Measurements from ENCODE around the gene PCDH10. TPM values are rescaled to one million over a fixed set of nuclear protein-coding genes. Genes with fewer than 3 reads are reported as not detected.
"Not testable (repeated sequence)": the region's sequence is repeated elsewhere in the genome, so short reads cannot be mapped to it uniquely, and the experiment has no call there.

PCDH10 gene
- total RNA-seq, 1 donor from 2014 or later = 21.3 TPM

DNA sequence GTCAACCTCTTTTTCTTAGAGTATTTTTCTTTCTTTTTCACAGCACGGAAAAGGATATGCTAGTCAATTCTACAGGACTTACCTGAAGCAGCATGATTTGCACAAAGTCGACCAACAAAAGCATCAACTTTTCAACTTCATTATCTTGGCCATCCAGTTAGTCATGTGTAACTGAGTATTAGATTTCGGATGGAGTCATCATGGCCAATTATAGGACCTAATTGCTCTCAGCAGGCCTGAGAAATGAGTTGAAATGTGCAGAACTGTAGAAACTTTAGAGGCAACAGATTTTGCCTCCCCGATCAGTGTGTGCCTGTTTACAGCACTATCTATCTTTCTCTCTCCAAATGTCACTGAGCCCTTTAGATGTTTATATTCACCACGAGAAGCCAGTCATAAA lies 41.0 kb downstream of the PCDH10 start:
- TF ChIP-seq, protein P1, sequence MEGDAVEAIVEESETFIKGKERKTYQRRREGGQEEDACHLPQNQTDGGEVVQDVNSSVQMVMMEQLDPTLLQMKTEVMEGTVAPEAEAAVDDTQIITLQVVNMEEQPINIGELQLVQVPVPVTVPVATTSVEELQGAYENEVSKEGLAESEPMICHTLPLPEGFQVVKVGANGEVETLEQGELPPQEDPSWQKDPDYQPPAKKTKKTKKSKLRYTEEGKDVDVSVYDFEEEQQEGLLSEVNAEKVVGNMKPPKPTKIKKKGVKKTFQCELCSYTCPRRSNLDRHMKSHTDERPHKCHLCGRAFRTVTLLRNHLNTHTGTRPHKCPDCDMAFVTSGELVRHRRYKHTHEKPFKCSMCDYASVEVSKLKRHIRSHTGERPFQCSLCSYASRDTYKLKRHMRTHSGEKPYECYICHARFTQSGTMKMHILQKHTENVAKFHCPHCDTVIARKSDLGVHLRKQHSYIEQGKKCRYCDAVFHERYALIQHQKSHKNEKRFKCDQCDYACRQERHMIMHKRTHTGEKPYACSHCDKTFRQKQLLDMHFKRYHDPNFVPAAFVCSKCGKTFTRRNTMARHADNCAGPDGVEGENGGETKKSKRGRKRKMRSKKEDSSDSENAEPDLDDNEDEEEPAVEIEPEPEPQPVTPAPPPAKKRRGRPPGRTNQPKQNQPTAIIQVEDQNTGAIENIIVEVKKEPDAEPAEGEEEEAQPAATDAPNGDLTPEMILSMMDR (IDR thresholded peaks at IDR 0.05; ENCODE audit: unreplicated experiment) = no peak
- peaks cover 2% of the 10 kb centered on the region for H3K9me3 Mint-ChIP-seq
- no peak overlapping the region for H3K27ac Mint-ChIP-seq
- H3K27me3 Mint-ChIP-seq (ENCODE audit: low read depth) = no peaks in the 10 kb centered on the region
- H3K36me3 Mint-ChIP-seq = no peaks in the 10 kb centered on the region
- H3K4me3 Mint-ChIP-seq = no peak overlapping the region
- DNase-seq (ENCODE audit: low spot score in 2 of 2, unreplicated experiment in 2 of 2) = no peak
- H3K4me1 Mint-ChIP-seq = no peaks in the 10 kb centered on the region

DNA sequence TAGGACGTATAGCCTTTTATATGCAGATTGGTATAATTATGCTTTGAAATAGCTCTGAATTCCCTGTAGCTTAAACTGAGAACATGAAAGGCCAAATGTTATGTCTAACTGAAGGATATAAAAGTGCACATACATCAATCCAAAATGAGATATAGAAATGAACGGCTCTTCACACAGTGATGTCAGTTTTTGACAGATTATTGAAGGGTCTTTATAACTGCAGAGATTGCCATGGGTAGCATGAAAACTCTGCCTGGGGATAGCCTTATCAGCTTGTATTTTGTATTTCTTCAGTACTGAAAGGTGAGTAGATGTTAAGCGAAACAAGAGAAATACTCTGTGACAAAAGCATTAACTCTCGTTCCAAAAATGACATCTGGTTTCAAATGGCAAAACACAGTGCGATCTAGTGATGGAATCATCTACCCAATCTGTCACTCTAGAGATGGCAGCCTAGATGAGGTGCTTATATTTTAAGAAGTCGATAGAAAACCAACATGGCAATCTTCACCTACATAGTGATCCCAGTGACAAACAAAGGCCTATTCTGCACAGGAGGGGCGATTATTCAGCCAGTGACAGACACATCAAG lies 59.7 kb downstream of the PCDH10 start:
- H3K4me3 Mint-ChIP-seq = no peak overlapping the region
- no peak overlapping the region for H3K27ac Mint-ChIP-seq
- H3K4me1 Mint-ChIP-seq = no peaks in the 10 kb centered on the region
- TF ChIP-seq, protein P1 (IDR thresholded peaks at IDR 0.05; ENCODE audit: unreplicated experiment) = no peak
- no peak for DNase-seq (ENCODE audit: low spot score in 2 of 2, unreplicated experiment in 2 of 2)
- no peaks in the 10 kb centered on the region for H3K36me3 Mint-ChIP-seq
- H3K9me3 Mint-ChIP-seq = peaks cover 18% of the 10 kb centered on the region
- no peaks in the 10 kb centered on the region for H3K27me3 Mint-ChIP-seq (ENCODE audit: low read depth)

DNA sequence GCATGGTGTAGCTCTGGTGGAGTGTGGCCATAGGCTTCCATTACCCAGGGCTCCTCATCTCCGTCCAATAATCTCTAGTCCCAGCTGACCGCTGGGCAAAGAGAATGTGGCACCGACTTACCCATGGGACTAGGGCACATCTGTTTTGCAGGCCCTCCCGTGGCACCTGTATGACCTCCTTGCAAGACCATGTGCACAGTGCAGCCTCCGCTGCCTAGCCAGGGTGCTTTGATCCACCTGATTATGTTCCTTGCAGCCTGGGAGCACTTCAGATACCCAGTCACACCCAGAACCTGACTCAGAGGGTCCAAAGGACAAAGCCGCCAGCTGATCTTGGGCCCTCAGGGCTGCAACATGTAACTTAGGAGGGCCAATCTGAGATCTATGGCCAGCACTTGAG lies 84.8 kb downstream of the PCDH10 start:
- Mint-ChIP-seq H3K27me3 (ENCODE audit: low read depth) (no peaks in the 10 kb centered on the region), H3K9me3 (peaks cover 40% of the 10 kb centered on the region), H3K27ac (no peak overlapping the region), H3K4me3 (no peak overlapping the region), H3K36me3 (no peaks in the 10 kb centered on the region), H3K4me1 (no peaks in the 10 kb centered on the region)
- no peak for DNase-seq (ENCODE audit: low spot score in 2 of 2, unreplicated experiment in 2 of 2)
- TF ChIP-seq, protein P1 (IDR thresholded peaks at IDR 0.05; ENCODE audit: unreplicated experiment) = no peak

DNA sequence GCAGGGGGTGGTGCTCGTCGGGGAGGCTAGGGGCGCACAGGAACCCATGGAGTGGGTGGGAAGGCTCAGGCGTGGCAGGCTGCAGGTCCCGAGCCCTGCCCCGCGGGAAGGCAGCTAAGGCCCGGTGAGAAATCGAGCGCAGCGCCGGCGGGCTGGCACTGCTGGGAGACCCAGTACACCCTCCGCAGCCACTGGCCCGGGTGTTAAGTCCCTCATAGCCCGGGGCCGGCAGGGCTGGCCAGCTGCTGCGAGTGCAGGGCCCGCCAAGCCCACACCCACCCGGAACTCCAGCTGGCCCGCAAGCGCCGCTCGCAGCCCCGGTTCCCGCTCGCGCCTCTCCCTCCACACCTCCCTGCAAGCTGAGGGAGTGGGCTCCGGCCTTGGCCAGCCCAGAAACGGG lies 91.4 kb downstream of the PCDH10 start:
- not testable (repeated sequence) for H3K4me3 Mint-ChIP-seq; DNase-seq (ENCODE audit: low spot score in 2 of 2, unreplicated experiment in 2 of 2); H3K27ac Mint-ChIP-seq; H3K36me3 Mint-ChIP-seq; H3K4me1 Mint-ChIP-seq; H3K27me3 Mint-ChIP-seq (ENCODE audit: low read depth)
- H3K9me3 Mint-ChIP-seq = peaks cover 32% of the 10 kb centered on the region
